ENCODE measurements around the gene HHAT. TPM values are rescaled to one million over a fixed set of nuclear protein-coding genes. Genes with fewer than 3 reads are reported as not detected.

Gene HHAT
- polyA plus RNA-seq, 3 donors = 1.1 to 1.6 (median 1.5) TPM

DNA sequence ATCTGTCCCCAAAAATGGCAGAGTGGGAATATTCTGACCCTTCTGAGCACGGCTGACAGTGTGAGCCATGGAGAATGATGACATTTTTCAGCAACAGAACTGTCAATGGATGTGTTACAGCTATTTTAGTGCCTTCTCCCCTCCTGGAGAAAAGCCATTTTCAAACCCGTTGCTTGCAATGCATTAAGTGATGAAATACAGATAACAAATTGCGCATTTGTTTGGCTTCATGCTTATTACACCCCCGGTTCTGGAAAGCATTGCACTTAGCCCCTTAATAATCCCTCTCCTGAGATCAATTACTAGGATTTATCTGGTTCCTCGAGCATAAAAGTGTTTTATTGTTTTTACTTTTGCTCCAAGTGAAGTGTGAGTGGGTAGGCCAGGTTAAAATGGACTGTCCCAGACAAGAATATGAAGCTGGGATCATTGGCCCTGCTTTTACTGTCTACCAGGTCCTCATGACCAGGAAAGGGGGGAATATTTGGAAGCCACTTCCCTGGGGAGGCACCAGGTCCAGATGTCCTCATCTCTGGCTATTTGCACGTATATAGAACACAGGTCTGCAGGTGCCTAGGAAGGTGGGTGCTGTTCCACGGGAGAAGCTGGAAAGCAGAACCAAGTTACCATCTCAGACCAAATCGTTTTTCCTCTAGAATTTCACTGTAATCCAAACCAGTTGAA is 37.5 kb upstream of the HHAT start:
- no peaks in the 10 kb centered on the region for H3K36me3 Mint-ChIP-seq
- no peak overlapping the region for H3K27ac ChIP-seq (ENCODE audit: low read depth in 1 of 2, low read length in 2 of 2)
- TF ChIP-seq, protein P1, sequence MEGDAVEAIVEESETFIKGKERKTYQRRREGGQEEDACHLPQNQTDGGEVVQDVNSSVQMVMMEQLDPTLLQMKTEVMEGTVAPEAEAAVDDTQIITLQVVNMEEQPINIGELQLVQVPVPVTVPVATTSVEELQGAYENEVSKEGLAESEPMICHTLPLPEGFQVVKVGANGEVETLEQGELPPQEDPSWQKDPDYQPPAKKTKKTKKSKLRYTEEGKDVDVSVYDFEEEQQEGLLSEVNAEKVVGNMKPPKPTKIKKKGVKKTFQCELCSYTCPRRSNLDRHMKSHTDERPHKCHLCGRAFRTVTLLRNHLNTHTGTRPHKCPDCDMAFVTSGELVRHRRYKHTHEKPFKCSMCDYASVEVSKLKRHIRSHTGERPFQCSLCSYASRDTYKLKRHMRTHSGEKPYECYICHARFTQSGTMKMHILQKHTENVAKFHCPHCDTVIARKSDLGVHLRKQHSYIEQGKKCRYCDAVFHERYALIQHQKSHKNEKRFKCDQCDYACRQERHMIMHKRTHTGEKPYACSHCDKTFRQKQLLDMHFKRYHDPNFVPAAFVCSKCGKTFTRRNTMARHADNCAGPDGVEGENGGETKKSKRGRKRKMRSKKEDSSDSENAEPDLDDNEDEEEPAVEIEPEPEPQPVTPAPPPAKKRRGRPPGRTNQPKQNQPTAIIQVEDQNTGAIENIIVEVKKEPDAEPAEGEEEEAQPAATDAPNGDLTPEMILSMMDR (IDR thresholded peaks at IDR 0.05) = no peak
- H2AFZ ChIP-seq (ENCODE audit: insufficient read depth, low read depth, low read length, poor library complexity, severe bottlenecking) = no peak overlapping the region
- H3K79me2 ChIP-seq (ENCODE audit: insufficient read depth, low read length) = no peaks in the 10 kb centered on the region
- H3K27ac Mint-ChIP-seq = no peak overlapping the region
- peaks cover 0 to 7% of the 10 kb centered on the region in 2 donors for H3K9me3 ChIP-seq (replicated peaks in 1 of 2; ENCODE audit: control insufficient read depth in 1 of 2, insufficient read depth in 1 of 2, low read length in 2 of 2)
- no peaks in the 10 kb centered on the region for H4K20me1 ChIP-seq (ENCODE audit: insufficient read depth, low read length)
- no peak overlapping the region for H3K9ac ChIP-seq (ENCODE audit: insufficient read depth, low read length, poor library complexity, severe bottlenecking)
- no peak overlapping the region for H3K4me2 ChIP-seq (replicated peaks; ENCODE audit: extremely low read depth, low read length, poor library complexity, severe bottlenecking)
- no peak overlapping the region for H3K4me3 ChIP-seq (replicated peaks in 1 of 3; ENCODE audit: low read depth in 2 of 3, low read length in 3 of 3)
- WGBS (ENCODE audit: insufficient coverage) = 78% methylated on average over 3 of the region's 8 CpGs
- peaks cover 0 to 3% (median 0%) of the 10 kb centered on the region in 7 donors for H3K9me3 Mint-ChIP-seq
- H3K4me3 Mint-ChIP-seq = peak overlapping the region in 1 of 2 donors; percentile 61
- H3K27me3 ChIP-seq (ENCODE audit: control insufficient read depth in 2 of 2, insufficient read depth in 2 of 2, low read length in 2 of 2) = peaks cover 30 to 46% of the 10 kb centered on the region in 2 donors
- H3K4me1 Mint-ChIP-seq = peaks cover 4% of the 10 kb centered on the region
- intact Hi-C loops (cut with micrococcal nuclease) = no loop called here
- DNase-seq = no peak
- H3K4me1 ChIP-seq (ENCODE audit: control insufficient read depth in 1 of 2, insufficient read depth in 2 of 2, low read length in 2 of 2) = peaks cover 4 to 6% of the 10 kb centered on the region in 2 donors
- peaks cover 40 to 54% (median 45%) of the 10 kb centered on the region in 3 donors for H3K27me3 Mint-ChIP-seq (ENCODE audit: low read depth in 3 of 3)
- H3K36me3 ChIP-seq (replicated peaks in 1 of 2; ENCODE audit: control insufficient read depth in 1 of 2, insufficient read depth in 2 of 2, low read length in 2 of 2) = no peaks in the 10 kb centered on the region

DNA sequence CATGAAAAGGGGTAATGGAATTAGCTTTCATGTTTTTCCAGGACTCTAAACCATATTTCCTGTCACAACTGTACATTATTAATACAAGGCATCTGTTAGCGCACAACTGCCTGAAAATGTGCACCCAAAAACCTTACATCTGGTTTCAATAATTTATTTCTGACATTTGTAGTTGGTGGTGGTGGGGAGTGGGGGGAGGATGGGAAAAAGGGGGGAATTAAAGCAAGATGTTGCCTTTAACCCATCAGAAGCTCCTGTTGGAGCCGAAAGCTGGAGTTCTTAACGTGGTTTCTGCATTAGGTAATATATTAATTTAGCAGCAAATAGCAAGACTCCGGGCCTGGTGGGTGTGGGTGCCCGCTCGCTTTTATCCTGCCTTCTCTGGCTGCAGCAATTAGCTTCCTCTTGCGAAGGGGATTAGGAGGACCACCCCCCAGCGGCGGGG is 36.9 kb upstream of the HHAT start:
- WGBS (ENCODE audit: insufficient coverage) = 0% methylated on average over 4 of the region's 9 CpGs
- no peak overlapping the region for H3K9ac ChIP-seq (ENCODE audit: insufficient read depth, low read length, poor library complexity, severe bottlenecking)

More for the DNA sequence above, 36.9 kb upstream of the HHAT start:
- Histone ChIP-seq H3K4me2 (replicated peaks; ENCODE audit: extremely low read depth, low read length, poor library complexity, severe bottlenecking) (peak overlapping the region; percentile 46), H3K9me3 (replicated peaks in 1 of 2; ENCODE audit: control insufficient read depth in 1 of 2, insufficient read depth in 1 of 2, low read length in 2 of 2) (peaks cover 0 to 7% of the 10 kb centered on the region in 2 donors), H3K36me3 (replicated peaks in 1 of 2; ENCODE audit: control insufficient read depth in 1 of 2, insufficient read depth in 2 of 2, low read length in 2 of 2) (no peaks in the 10 kb centered on the region), H3K27me3 (ENCODE audit: control insufficient read depth in 2 of 2, insufficient read depth in 2 of 2, low read length in 2 of 2) (peaks cover 30 to 46% of the 10 kb centered on the region in 2 donors), H2AFZ (ENCODE audit: insufficient read depth, low read depth, low read length, poor library complexity, severe bottlenecking) (no peak overlapping the region), H3K79me2 (ENCODE audit: insufficient read depth, low read length) (no peaks in the 10 kb centered on the region), H3K4me3 (replicated peaks in 1 of 3; ENCODE audit: low read depth in 2 of 3, low read length in 3 of 3) (no peak overlapping the region), H4K20me1 (ENCODE audit: insufficient read depth, low read length) (no peaks in the 10 kb centered on the region), H3K4me1 (ENCODE audit: control insufficient read depth in 1 of 2, insufficient read depth in 2 of 2, low read length in 2 of 2) (peaks cover 4 to 6% of the 10 kb centered on the region in 2 donors), H3K27ac (ENCODE audit: low read depth in 1 of 2, low read length in 2 of 2) (no peak overlapping the region)
- intact Hi-C loops (cut with micrococcal nuclease) = no loop called here
- no peak for DNase-seq
- TF ChIP-seq, protein P1 (IDR thresholded peaks at IDR 0.05) = no peak
- Mint-ChIP-seq H3K4me3 (peak overlapping the region in 1 of 2 donors; percentile 72), H3K27ac (no peak overlapping the region), H3K9me3 (peaks cover 0 to 1% (median 0%) of the 10 kb centered on the region in 7 donors), H3K36me3 (no peaks in the 10 kb centered on the region), H3K4me1 (peaks cover 4% of the 10 kb centered on the region), H3K27me3 (ENCODE audit: low read depth in 3 of 3) (peaks cover 38 to 54% (median 45%) of the 10 kb centered on the region in 3 donors)
